GM18511 (cell line): ENCODE measurements around the gene TOP3B.

Experiments
- ATAC-seq: cut with Tn5 transposase; IDR thresholded peaks from one replicate; pipeline ENCODE4 v1.9.1; 2021; ENCODE audit warnings: mild to moderate bottlenecking, moderate library complexity; ENCODE audit not compliant: unreplicated experiment

The TOP3B gene

GRCh38 chr22:21964234-21964633 is 18.4 kb downstream of the TOP3B start:
- ATAC-seq = no peak

- ATAC-seq = no peak
These were observed 18.8 kb downstream of the TOP3B start for GRCh38 chr22:21963790-21964211.

- no peak for ATAC-seq
These were observed 19.3 kb downstream of the TOP3B start for GRCh38 chr22:21963286-21963685.

- no peak for ATAC-seq
These were observed 20.0 kb downstream of the TOP3B start for GRCh38 chr22:21962655-21962949.

GRCh38 chr22:21961886-21962654 is 20.5 kb downstream of the TOP3B start:
- ATAC-seq = no peak

GRCh38 chr22:21961127-21961867 is 21.3 kb downstream of the TOP3B start:
- no peak for ATAC-seq

- no peak for ATAC-seq
These were observed 22.1 kb downstream of the TOP3B start for GRCh38 chr22:21960200-21961126.

- no peak for ATAC-seq
These were observed 23.1 kb downstream of the TOP3B start for GRCh38 chr22:21959274-21960074.

- no peak for ATAC-seq
These were observed 24.0 kb downstream of the TOP3B start for GRCh38 chr22:21958360-21959273.

- ATAC-seq = peak; percentile 60
These were observed 29.7 kb downstream of the TOP3B start, which contains the start of gene PPM1F for GRCh38 chr22:21952586-21953571. PPM1F (minus strand) TSS chr22:21952848; CDS start chr22:21946048, 6,800 bp downstream.

GRCh38 chr22:21951931-21952465 is 30.6 kb downstream of the TOP3B start:
- ATAC-seq = no peak

GRCh38 chr22:21951062-21951461 is 31.5 kb downstream of the TOP3B start:
- ATAC-seq = no peak

- ATAC-seq = no peak
These were observed 32.6 kb downstream of the TOP3B start for GRCh38 chr22:21949948-21950347.

GRCh38 chr22:21949569-21949918 is 33.0 kb downstream of the TOP3B start:
- no peak for ATAC-seq

GRCh38 chr22:21948824-21949568 is 33.6 kb downstream of the TOP3B start:
- no peak for ATAC-seq

- ATAC-seq = no peak
These were observed 34.2 kb downstream of the TOP3B start for GRCh38 chr22:21948390-21948789.
